Activated CD4-positive, alpha-beta memory T cell treated with anti-CD3 and anti-CD28 coated beads, Interleukin-2, amount 10 ng/mL, durations not matched to agents 7 days and 5 days (primary cell): ENCODE data around the gene PAQR5. TPM values are rescaled to one million over a fixed set of nuclear protein-coding genes. Genes with fewer than 3 reads are reported as not detected.
"Not testable (repeated sequence)": the region's sequence is repeated elsewhere in the genome, so short reads cannot be mapped to it uniquely, and the experiment has no call there.

Experiments used
- CTCF ChIA-PET: fragments of 350-600 bp; sonication (Branson Sonifier 250); formaldehyde crosslinking; loops from one replicate; lab custom pipeline; 2021; ENCODE audit warnings: antibody characterized with exemption, inconsistent platforms; lab: Charles Lee
- POLR2A ChIA-PET: fragments of 350-600 bp; sonication (Branson Sonifier 250); formaldehyde crosslinking; loops from one replicate; lab custom pipeline; 2021; ENCODE audit warnings: antibody characterized with exemption; lab: Charles Lee
- DNase-seq: peaks from one replicate; pipeline ENCODE4 v3.0.0-alpha.2; 2020
- H3K27ac Mint-ChIP-seq: one replicate; pipeline ENCODE4 v1.8.0; 2021; ENCODE audit warnings: mild to moderate bottlenecking, mixed read lengths
- H3K27me3 Mint-ChIP-seq: one replicate; pipeline ENCODE4 v1.8.0; 2021; ENCODE audit warnings: mixed read lengths
- H3K36me3 Mint-ChIP-seq: one replicate; pipeline ENCODE4 v1.8.0; 2021; ENCODE audit warnings: low read depth, mixed read lengths
- H3K4me1 Mint-ChIP-seq: one replicate; pipeline ENCODE4 v1.8.0; 2021; ENCODE audit warnings: mixed read lengths
- H3K4me3 Mint-ChIP-seq: one replicate; pipeline ENCODE4 v1.8.0; 2021; ENCODE audit warnings: mild to moderate bottlenecking, mixed read lengths
- H3K9me3 Mint-ChIP-seq: one replicate; pipeline ENCODE4 v1.8.0; 2021; ENCODE audit warnings: mixed read lengths
- total RNA-seq, 2 experiments: library from RNA; stranded (reverse); gene quantifications; one replicate each; pipeline ENCODE4 v1.2.3, GENCODE V29; 2021

PAQR5 gene
- total RNA-seq, 2 experiments from 2014 or later: not detected

- peaks cover 12% of the 10 kb centered on the region for H3K27me3 Mint-ChIP-seq
- no peak overlapping the region for H3K4me3 Mint-ChIP-seq
- no peaks in the 10 kb centered on the region for H3K9me3 Mint-ChIP-seq
- CTCF ChIA-PET: interaction anchor here (0.6 kb wide), 1 partner anchor 68 kb away, joined by 4 read pairs; no protein-coding TSS in a partner anchor
- H3K36me3 Mint-ChIP-seq: no peaks in the 10 kb centered on the region
- DNase-seq: no peak
- H3K4me1 Mint-ChIP-seq: no peaks in the 10 kb centered on the region
- POLR2A ChIA-PET: no interaction called here
- H3K27ac Mint-ChIP-seq: no peak overlapping the region
Observed at GRCh38 chr15:69328739-69329138, 30.0 kb downstream of the PAQR5 start.

GRCh38 chr15:69337138-69337537 is 38.4 kb downstream of the PAQR5 start:
- CTCF ChIA-PET: no interaction called here
- Mint-ChIP-seq H3K4me3 (no peak overlapping the region), H3K36me3 (no peaks in the 10 kb centered on the region), H3K9me3 (no peaks in the 10 kb centered on the region), H3K4me1 (peaks cover 5% of the 10 kb centered on the region), H3K27me3 (peaks cover 8% of the 10 kb centered on the region), H3K27ac (no peak overlapping the region)
- no peak for DNase-seq
- POLR2A ChIA-PET: no interaction called here

GRCh38 chr15:69338535-69339213 is 40.0 kb downstream of the PAQR5 start:
- Mint-ChIP-seq H3K36me3 (no peaks in the 10 kb centered on the region), H3K4me3 (no peak overlapping the region), H3K27me3 (peaks cover 8% of the 10 kb centered on the region), H3K4me1 (peaks cover 5% of the 10 kb centered on the region), H3K9me3 (no peaks in the 10 kb centered on the region), H3K27ac (no peak overlapping the region)
- POLR2A ChIA-PET: no interaction called here
- CTCF ChIA-PET: no interaction called here
- no peak for DNase-seq

- H3K27ac Mint-ChIP-seq, H3K9me3 Mint-ChIP-seq, H3K36me3 Mint-ChIP-seq, H3K4me3 Mint-ChIP-seq, POLR2A ChIA-PET, H3K4me1 Mint-ChIP-seq, DNase-seq, CTCF ChIA-PET: not testable (repeated sequence)
- H3K27me3 Mint-ChIP-seq: peaks cover 11% of the 10 kb centered on the region
Observed at GRCh38 chr15:69339214-69339543, 40.5 kb downstream of the PAQR5 start.

- CTCF ChIA-PET: no interaction called here
- H3K27me3 Mint-ChIP-seq: peaks cover 9% of the 10 kb centered on the region
- no peak overlapping the region for H3K4me3 Mint-ChIP-seq
- DNase-seq: no peak
- POLR2A ChIA-PET: no interaction called here
- no peaks in the 10 kb centered on the region for H3K9me3 Mint-ChIP-seq
- H3K27ac Mint-ChIP-seq: no peak overlapping the region
- H3K4me1 Mint-ChIP-seq: peaks cover 5% of the 10 kb centered on the region
- no peaks in the 10 kb centered on the region for H3K36me3 Mint-ChIP-seq
Observed at GRCh38 chr15:69340243-69340900, 41.7 kb downstream of the PAQR5 start.

- Mint-ChIP-seq H3K4me1 (peaks cover 5% of the 10 kb centered on the region), H3K36me3 (no peaks in the 10 kb centered on the region), H3K27ac (no peak overlapping the region), H3K27me3 (peaks cover 9% of the 10 kb centered on the region), H3K4me3 (no peak overlapping the region), H3K9me3 (no peaks in the 10 kb centered on the region)
- ChIA-PET CTCF (no interaction called here), POLR2A (no interaction called here)
- no peak for DNase-seq
Observed at GRCh38 chr15:69341356-69341755, 42.6 kb downstream of the PAQR5 start.

GRCh38 chr15:69342460-69343076 is 43.9 kb downstream of the PAQR5 start:
- H3K36me3 Mint-ChIP-seq: no peaks in the 10 kb centered on the region
- ChIA-PET CTCF (no interaction called here), POLR2A (no interaction called here)
- H3K27me3 Mint-ChIP-seq: peaks cover 9% of the 10 kb centered on the region
- peaks cover 5% of the 10 kb centered on the region for H3K4me1 Mint-ChIP-seq
- no peak overlapping the region for H3K27ac Mint-ChIP-seq
- H3K4me3 Mint-ChIP-seq: no peak overlapping the region
- DNase-seq: no peak
- no peaks in the 10 kb centered on the region for H3K9me3 Mint-ChIP-seq

GRCh38 chr15:69343133-69343532 is 44.4 kb downstream of the PAQR5 start:
- CTCF ChIA-PET: no interaction called here
- no peak overlapping the region for H3K27ac Mint-ChIP-seq
- no peaks in the 10 kb centered on the region for H3K9me3 Mint-ChIP-seq
- peaks cover 5% of the 10 kb centered on the region for H3K4me1 Mint-ChIP-seq
- H3K27me3 Mint-ChIP-seq: peaks cover 9% of the 10 kb centered on the region
- no peak overlapping the region for H3K4me3 Mint-ChIP-seq
- no peak for DNase-seq
- H3K36me3 Mint-ChIP-seq: no peaks in the 10 kb centered on the region
- POLR2A ChIA-PET: no interaction called here

GRCh38 chr15:69344238-69344637 is 45.5 kb downstream of the PAQR5 start:
- H3K27ac Mint-ChIP-seq: no peak overlapping the region
- H3K4me1 Mint-ChIP-seq: peaks cover under 1% of the 10 kb centered on the region
- DNase-seq: no peak
- H3K9me3 Mint-ChIP-seq: no peaks in the 10 kb centered on the region
- H3K4me3 Mint-ChIP-seq: no peak overlapping the region
- ChIA-PET POLR2A (no interaction called here), CTCF (no interaction called here)
- no peaks in the 10 kb centered on the region for H3K36me3 Mint-ChIP-seq
- H3K27me3 Mint-ChIP-seq: peaks cover 9% of the 10 kb centered on the region

- Mint-ChIP-seq H3K36me3 (no peaks in the 10 kb centered on the region), H3K4me1 (no peaks in the 10 kb centered on the region), H3K27me3 (peaks cover 9% of the 10 kb centered on the region), H3K4me3 (no peak overlapping the region), H3K9me3 (no peaks in the 10 kb centered on the region), H3K27ac (no peak overlapping the region)
- POLR2A ChIA-PET: no interaction called here
- CTCF ChIA-PET: no interaction called here
- DNase-seq: no peak
Observed at GRCh38 chr15:69346112-69346511, 47.4 kb downstream of the PAQR5 start.

- no peak overlapping the region for H3K4me3 Mint-ChIP-seq
- H3K4me1 Mint-ChIP-seq: no peaks in the 10 kb centered on the region
- H3K27ac Mint-ChIP-seq: no peak overlapping the region
- H3K9me3 Mint-ChIP-seq: no peaks in the 10 kb centered on the region
- CTCF ChIA-PET: no interaction called here
- no peak for DNase-seq
- H3K27me3 Mint-ChIP-seq: peaks cover 3% of the 10 kb centered on the region
- no peaks in the 10 kb centered on the region for H3K36me3 Mint-ChIP-seq
- POLR2A ChIA-PET: no interaction called here
Observed at GRCh38 chr15:69351333-69351732, 52.6 kb downstream of the PAQR5 start.

GRCh38 chr15:69351884-69352283 is 53.2 kb downstream of the PAQR5 start:
- ChIA-PET CTCF (no interaction called here), POLR2A (no interaction called here)
- no peak overlapping the region for H3K27ac Mint-ChIP-seq
- no peak for DNase-seq
- no peak overlapping the region for H3K4me3 Mint-ChIP-seq
- peaks cover 3% of the 10 kb centered on the region for H3K27me3 Mint-ChIP-seq
- H3K36me3 Mint-ChIP-seq: no peaks in the 10 kb centered on the region
- H3K9me3 Mint-ChIP-seq: no peaks in the 10 kb centered on the region
- H3K4me1 Mint-ChIP-seq: no peaks in the 10 kb centered on the region

- H3K27me3 Mint-ChIP-seq: peaks cover 3% of the 10 kb centered on the region
- ChIA-PET POLR2A (no interaction called here), CTCF (interaction anchor here (0.6 kb wide), 1 partner anchor 85 kb away, joined by 3 read pairs; no protein-coding TSS in a partner anchor)
- H3K4me3 Mint-ChIP-seq: no peak overlapping the region
- no peak for DNase-seq
- H3K9me3 Mint-ChIP-seq: no peaks in the 10 kb centered on the region
- no peaks in the 10 kb centered on the region for H3K36me3 Mint-ChIP-seq
- H3K27ac Mint-ChIP-seq: no peak overlapping the region
- no peaks in the 10 kb centered on the region for H3K4me1 Mint-ChIP-seq
Observed at GRCh38 chr15:69357773-69358771, 59.4 kb downstream of the PAQR5 start.
